HepG2 (cell line): Measurements from ENCODE around the gene IL4I1. TPM values are rescaled to one million over a fixed set of nuclear protein-coding genes. Genes with fewer than 3 reads are reported as not detected.
A peak's percentile ranks its signal among the peaks of the same experiment; 100 is the strongest.

ENCODE experiments used
- ATAC-seq: fragments of 200-7000 bp; cut with Tn5 transposase; 3 replicates; pipeline ENCODE4 v1.9.1; 2020; ENCODE audit warnings: mild to moderate bottlenecking, moderate library complexity
- BruUV-seq: library from RNA; stranded (reverse); fragments of 400-500 nt; replicated peaks from 2 replicates; lab custom pipeline; 2021; lab: Mats Ljungman, UMichigan
- CTCF ChIA-PET: fragments of 300-600 bp; formaldehyde crosslinking; extraction: SDS; loops from one replicate; lab custom pipeline; 2021; ENCODE audit warnings: low total read pairs, inconsistent platforms, low intra/inter-chr PET ratio; lab: Yijun Ruan, JAX
- POLR2A ChIA-PET: fragments of 350-600 bp; sonication (Branson Sonifier 250); formaldehyde crosslinking; loops from one replicate; lab custom pipeline; 2020; ENCODE audit warnings: antibody characterized with exemption, inconsistent platforms; lab: Yijun Ruan, JAX
- DNase-seq: peaks from one replicate; pipeline ENCODE4 v3.0.0-alpha.2; 2015; ENCODE audit warnings: low spot score
- FAIRE-seq: peaks from 3 replicates; lab custom pipeline; 2011; peaks lifted over from hg19 to GRCh38; lab: Jason Lieb, UNC
- H2AFZ ChIP-seq: one replicate; pipeline ENCODE4 v1.6.1; 2011; ENCODE audit warnings: low read length, inconsistent platforms
- H3K27ac ChIP-seq: fragments of 300-600 bp; 3 replicates; pipeline ENCODE4 v1.8.0; 2011; ENCODE audit warnings: mixed run types, mild to moderate bottlenecking, mixed read lengths, low read length, inconsistent platforms; ENCODE audit not compliant: insufficient read depth; ENCODE audit errors: extremely low read length
- H3K27me3 ChIP-seq, 2 experiments: fragments of 200-600 bp in 1 of 2; 2 replicates in 1 of 2; 3 replicates in 1 of 2; pipeline versions ENCODE4 v1.6.0 to v1.8.0; 2011; ENCODE audit warnings: low read length in 2 of 2, mild to moderate bottlenecking in 2 of 2, moderate library complexity in 2 of 2, inconsistent platforms in 1 of 2; ENCODE audit not compliant: insufficient read depth in 2 of 2, control insufficient read depth in 1 of 2
- H3K36me3 ChIP-seq, 2 experiments: fragments of 200-600 bp in 1 of 2; replicated peaks in 1 of 2; 2 replicates in 1 of 2; 3 replicates in 1 of 2; pipeline versions ENCODE4 v1.5.1 to v1.8.0; 2011; ENCODE audit warnings: low read length in 2 of 2, inconsistent platforms in 1 of 2; ENCODE audit not compliant: insufficient read depth in 2 of 2, control insufficient read depth in 1 of 2
- H3K4me1 ChIP-seq: 2 replicates; pipeline ENCODE4 v1.5.1; 2012; ENCODE audit warnings: low read length, inconsistent platforms; ENCODE audit not compliant: insufficient read depth
- H3K4me2 ChIP-seq: 2 replicates; pipeline ENCODE4 v1.6.0; 2011; ENCODE audit warnings: low read depth, low read length, inconsistent platforms
- H3K4me3 ChIP-seq, 3 experiments: fragments of 200-600 bp in 1 of 3; sonication (generic), shearing (Covaris generic) in 1 of 3; replicated peaks in 1 of 3; 2 replicates each; pipeline ENCODE4 v1.5.1; 2011 to 2016; ENCODE audit warnings: low read length in 3 of 3, inconsistent platforms in 2 of 3, low read depth in 2 of 3, mild to moderate bottlenecking in 2 of 3, control low read depth in 1 of 3, mixed read lengths in 1 of 3; ENCODE audit not compliant: insufficient read depth in 1 of 3
- H3K79me2 ChIP-seq: one replicate; pipeline ENCODE4 v1.6.1; 2011; ENCODE audit warnings: low read length, inconsistent platforms; ENCODE audit not compliant: insufficient read depth
- H3K9ac ChIP-seq: 2 replicates; pipeline ENCODE4 v1.6.0; 2011; ENCODE audit warnings: mild to moderate bottlenecking, low read depth, low read length, inconsistent platforms; ENCODE audit not compliant: insufficient read depth
- H3K9me3 ChIP-seq: 2 replicates; pipeline ENCODE4 v1.5.1; 2012; ENCODE audit warnings: mild to moderate bottlenecking, low read length
- H4K20me1 ChIP-seq: 2 replicates; pipeline ENCODE4 v1.6.0; 2011; ENCODE audit warnings: inconsistent platforms, mild to moderate bottlenecking, low read length, moderate library complexity; ENCODE audit not compliant: insufficient read depth
- GABPB1 ChIP-seq: IDR thresholded peaks from 2 replicates; pipeline ENCODE4 v1.6.1; 2016; ENCODE audit warnings: mild to moderate bottlenecking, missing genetic modification reagents, moderate library complexity, missing compliant biosample characterization
- MAFF ChIP-seq: IDR thresholded peaks from 2 replicates; pipeline ENCODE4 v1.6.1; 2011; ENCODE audit warnings: low read depth, low read length, improper control_type of control experiment
- MAFK ChIP-seq, 2 experiments: IDR thresholded peaks in 1 of 2; conservative IDR thresholded peaks in 1 of 2; 2 replicates each; pipeline ENCODE4 v1.6.1; 2011; ENCODE audit warnings: improper control_type of control experiment in 2 of 2, low read length in 2 of 2
- PHF21A ChIP-seq: sonication (generic); formaldehyde crosslinking; IDR thresholded peaks from 2 replicates; pipeline ENCODE4 v1.5.0; 2020; ENCODE audit warnings: mild to moderate bottlenecking, missing genetic modification reagents
- RFX5 ChIP-seq: IDR thresholded peaks from 2 replicates; pipeline ENCODE4 v1.6.1; 2011; ENCODE audit warnings: low read depth, low read length, improper control_type of control experiment
- ZBTB38 ChIP-seq: sonication (generic); formaldehyde crosslinking; IDR thresholded peaks from 2 replicates; pipeline ENCODE4 v1.5.1; 2020; ENCODE audit warnings: mild to moderate bottlenecking, missing genetic modification reagents
- ZMYM3 ChIP-seq: sonication (generic); formaldehyde crosslinking; IDR thresholded peaks from 2 replicates; pipeline ENCODE4 v1.5.1; 2020; ENCODE audit warnings: mild to moderate bottlenecking, missing genetic modification reagents
- ZNF564 ChIP-seq: sonication (generic); formaldehyde crosslinking; IDR thresholded peaks from 2 replicates; pipeline ENCODE4 v1.8.1; 2023; ENCODE audit warnings: mild to moderate bottlenecking, missing genetic modification reagents
- ZNF724P ChIP-seq: sonication (generic); formaldehyde crosslinking; IDR thresholded peaks from 2 replicates; pipeline ENCODE4 v1.8.0; 2022; ENCODE audit warnings: missing genetic modification reagents, borderline replicate concordance
- WGBS: methylation state at CpG from one replicate; pipeline ENCODE4 v1.1.6; 2017; ENCODE audit warnings: low lambda C conversion rate; 5-methylcytosine and 5-hydroxymethylcytosine counted together
- in situ Hi-C: cut with HindIII; loops from 2 replicates; pipeline ENCODE4 v1.10.0; 2017; ENCODE audit warnings: low pct_unique_long_range_greater_than_20kb; ENCODE audit not compliant: extremely low pct_ligation_motif_present
- intact Hi-C: fragments of 100-400 bp; cut with micrococcal nuclease; formaldehyde crosslinking; loops from one replicate; pipeline ENCODE4 v1.10.0; 2022; ENCODE audit not compliant: unreplicated experiment
- polyA plus RNA-seq, 8 experiments: library from polyadenylated mRNA; depleted of rRNA in 3 of 8; stranded (reverse) in 7 of 8; unstranded in 1 of 8; fragments of >200 nt; fragmentation: Illumina TruSeq in 4 of 8; extraction: Trizol in 4 of 8; gene quantifications; 2 replicates each; pipeline versions ENCODE4 v1.2.1 to v1.2.3, GENCODE V29; 2011 to 2016; ENCODE audit warnings: low read depth in 4 of 8, missing spikeins in 1 of 8, mixed read lengths in 1 of 8; ENCODE audit not compliant: insufficient read depth in 1 of 8
- total RNA-seq, 5 experiments: library from RNA; depleted of rRNA; stranded (reverse); fragments of >200 nt; fragmentation: Illumina TruSeq; extraction: Trizol; gene quantifications; 2 replicates each; pipeline ENCODE4 v1.2.3, GENCODE V29; 2016; ENCODE audit warnings: low read depth in 1 of 5
- TF ChIP-seq, protein P1 (sequence below): sonication (generic); formaldehyde crosslinking; IDR thresholded peaks from 2 replicates; pipeline ENCODE4 v1.8.0; 2022; ENCODE audit warnings: mild to moderate bottlenecking, missing genetic modification reagents; ENCODE audit not compliant: insufficient replicate concordance
- TF ChIP-seq, protein P2 (sequence below): sonication (generic); formaldehyde crosslinking; IDR thresholded peaks from 2 replicates; pipeline ENCODE4 v1.8.0; 2022; ENCODE audit warnings: mild to moderate bottlenecking, missing genetic modification reagents, borderline replicate concordance
- TF ChIP-seq, protein P3 (sequence below): sonication (generic); formaldehyde crosslinking; IDR thresholded peaks from 2 replicates; pipeline ENCODE4 v1.8.1; 2023; ENCODE audit warnings: mild to moderate bottlenecking, moderate library complexity, missing genetic modification reagents

Gene IL4I1
- total and polyA plus RNA-seq, 2 of the 13 experiments (the other 11 are each of a cell fraction or from before 2014, with no cell fraction given): not detected

DNA sequence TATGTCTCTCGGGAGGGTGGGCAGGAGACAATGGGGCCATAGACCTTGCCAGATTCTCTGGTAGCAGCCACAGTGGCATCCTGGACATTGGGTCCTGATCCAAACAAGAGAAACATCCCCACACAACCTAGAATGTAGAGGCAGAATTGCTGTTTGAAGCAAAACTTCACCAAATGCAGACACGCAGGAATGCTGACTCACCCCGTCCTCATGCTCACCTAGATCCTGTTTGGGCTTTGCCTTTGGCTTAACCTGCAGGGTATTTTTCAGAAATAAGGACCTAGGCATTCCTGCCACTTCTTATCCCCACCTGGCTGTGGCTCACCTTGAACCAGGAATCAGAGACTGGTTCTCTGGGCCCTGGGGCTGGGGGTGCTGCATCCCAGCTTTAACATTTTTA lies 11.9 kb downstream of the IL4I1 start:
- Histone ChIP-seq H2AFZ (no peak overlapping the region), H3K9me3 (no peaks in the 10 kb centered on the region), H3K4me2 (no peak overlapping the region), H3K4me3 (no peak overlapping the region), H3K27ac (no peak overlapping the region), H3K36me3 (peaks cover 20 to 50% of the 10 kb centered on the region in 2 experiments), H3K79me2 (no peaks in the 10 kb centered on the region), H3K4me1 (0 out of 2 replicates have a peak, but pooled peaks cover 7% of the 10 kb centered on the region), H3K9ac (no peak overlapping the region), H4K20me1 (no peaks in the 10 kb centered on the region; the same call in 1 of the 2 replicates), H3K27me3 (no peaks in the 10 kb centered on the region)
- in situ Hi-C loops (no loop called here), intact Hi-C loops (no loop called here)
- ATAC-seq: no peak
- TF ChIP-seq PHF21A (CRISPR knock-in tag): no peak
- TF ChIP-seq, protein P1, sequence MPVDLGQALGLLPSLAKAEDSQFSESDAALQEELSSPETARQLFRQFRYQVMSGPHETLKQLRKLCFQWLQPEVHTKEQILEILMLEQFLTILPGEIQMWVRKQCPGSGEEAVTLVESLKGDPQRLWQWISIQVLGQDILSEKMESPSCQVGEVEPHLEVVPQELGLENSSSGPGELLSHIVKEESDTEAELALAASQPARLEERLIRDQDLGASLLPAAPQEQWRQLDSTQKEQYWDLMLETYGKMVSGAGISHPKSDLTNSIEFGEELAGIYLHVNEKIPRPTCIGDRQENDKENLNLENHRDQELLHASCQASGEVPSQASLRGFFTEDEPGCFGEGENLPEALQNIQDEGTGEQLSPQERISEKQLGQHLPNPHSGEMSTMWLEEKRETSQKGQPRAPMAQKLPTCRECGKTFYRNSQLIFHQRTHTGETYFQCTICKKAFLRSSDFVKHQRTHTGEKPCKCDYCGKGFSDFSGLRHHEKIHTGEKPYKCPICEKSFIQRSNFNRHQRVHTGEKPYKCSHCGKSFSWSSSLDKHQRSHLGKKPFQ (CRISPR knock-in tag): no peak
- no peak for TF ChIP-seq ZBTB38 (CRISPR knock-in tag)
- peak in 1 of 2 experiments; percentile 38; a peak in 3 of 4 replicates for TF ChIP-seq MAFK (conservative IDR thresholded peaks at IDR 0.05 in 1 of 2, IDR thresholded peaks at IDR 0.05 in 1 of 2; ENCODE audit: low read length in 2 of 2)
- no peak for TF ChIP-seq ZNF724P
- TF ChIP-seq ZNF564 (CRISPR knock-in tag): no peak
- TF ChIP-seq, protein P2, sequence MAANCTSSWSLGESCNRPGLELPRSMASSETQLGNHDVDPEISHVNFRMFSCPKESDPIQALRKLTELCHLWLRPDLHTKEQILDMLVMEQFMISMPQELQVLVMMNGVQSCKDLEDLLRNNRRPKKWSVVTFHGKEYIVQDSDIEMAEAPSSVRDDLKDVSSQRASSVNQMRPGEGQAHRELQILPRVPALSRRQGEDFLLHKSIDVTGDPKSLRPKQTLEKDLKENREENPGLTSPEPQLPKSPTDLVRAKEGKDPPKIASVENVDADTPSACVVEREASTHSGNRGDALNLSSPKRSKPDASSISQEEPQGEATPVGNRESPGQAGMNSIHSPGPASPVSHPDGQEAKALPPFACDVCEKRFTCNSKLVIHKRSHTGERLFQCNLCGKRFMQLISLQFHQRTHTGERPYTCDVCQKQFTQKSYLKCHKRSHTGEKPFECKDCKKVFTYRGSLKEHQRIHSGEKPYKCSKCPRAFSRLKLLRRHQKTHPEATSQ (CRISPR knock-in tag): no peak
- no peak for TF ChIP-seq GABPB1 (CRISPR knock-in tag)
- TF ChIP-seq ZMYM3 (CRISPR knock-in tag): no peak
- TF ChIP-seq RFX5: no peak
- TF ChIP-seq, protein P3, sequence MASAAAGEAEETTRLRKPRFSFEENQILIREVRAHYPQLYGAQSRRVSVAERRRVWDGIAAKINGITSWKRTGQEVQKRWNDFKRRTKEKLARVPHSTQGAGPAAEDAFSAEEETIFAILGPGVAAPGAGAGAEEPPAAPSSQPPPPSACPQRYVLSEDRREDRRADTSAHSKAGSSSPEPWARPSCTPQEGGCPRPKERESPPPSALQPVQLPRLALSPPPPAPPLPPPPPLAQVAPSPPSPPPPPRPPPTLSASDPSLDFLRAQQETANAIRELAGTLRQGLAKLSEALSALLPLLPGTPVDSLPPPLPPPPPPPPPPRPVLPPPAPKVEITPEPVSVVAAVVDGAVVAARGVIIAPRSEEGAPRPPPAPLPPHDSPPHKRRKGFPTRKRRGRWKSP (CRISPR knock-in tag): no peak
- TF ChIP-seq MAFF: peak; percentile 31; the same call in 1 of the 2 replicates
- BruUV-seq: no TSS peak
- 100% methylated on average over 3 of the region's 3 CpGs for WGBS
- DNase-seq: no peak
- ChIA-PET CTCF (no interaction called here), POLR2A (no interaction called here)
- no peak for FAIRE-seq
